Fibroblast of lung (primary cell): Measurements from ENCODE around the gene GUCY2C. TPM values are rescaled to one million over a fixed set of nuclear protein-coding genes. Genes with fewer than 3 reads are reported as not detected.

Experiments used
- DNase-seq, 2 donors: peaks; one replicate each; pipeline versions ENCODE4 v3.0.0 to v3.0.0-alpha.2; 2010; ENCODE audit warnings: low read depth in 2 of 2
- H2AFZ ChIP-seq: 2 replicates; pipeline ENCODE4 v1.5.1; 2012; ENCODE audit warnings: low read length, control low read depth, inconsistent platforms
- H3K27ac ChIP-seq: 2 replicates; pipeline ENCODE4 v1.5.1; 2011; ENCODE audit warnings: low read length, control low read depth; ENCODE audit not compliant: insufficient read depth
- H3K27me3 ChIP-seq: 2 replicates; pipeline ENCODE4 v1.5.1; 2011; ENCODE audit warnings: mild to moderate bottlenecking, low read length; ENCODE audit not compliant: control insufficient read depth, insufficient read depth
- H3K36me3 ChIP-seq: 2 replicates; pipeline ENCODE4 v1.5.1; 2011; ENCODE audit warnings: low read length; ENCODE audit not compliant: control insufficient read depth, insufficient read depth
- H3K4me1 ChIP-seq: 2 replicates; pipeline ENCODE4 v1.5.1; 2011; ENCODE audit warnings: low read length; ENCODE audit not compliant: control insufficient read depth, insufficient read depth; ENCODE audit errors: extremely low read depth
- H3K4me2 ChIP-seq: 2 replicates; pipeline ENCODE4 v1.5.1; 2011; ENCODE audit warnings: low read length, control low read depth; ENCODE audit not compliant: insufficient read depth; ENCODE audit errors: extremely low read depth
- H3K4me3 ChIP-seq, 4 experiments: fragments of 200-600 bp in 1 of 4; sonication (generic) in 1 of 4; replicated peaks in 1 of 4; 2 replicates each; pipeline ENCODE4 v1.5.1; 2011 to 2016; ENCODE audit warnings: low read length in 4 of 4, low read depth in 3 of 4, mild to moderate bottlenecking in 3 of 4, control low read depth in 2 of 4, inconsistent platforms in 1 of 4, mixed read lengths in 1 of 4; ENCODE audit not compliant: insufficient read depth in 1 of 4; ENCODE audit errors: control extremely low read depth in 1 of 4
- H3K79me2 ChIP-seq: 2 replicates; pipeline ENCODE4 v1.5.1; 2012; ENCODE audit warnings: mild to moderate bottlenecking, low read length, inconsistent platforms; ENCODE audit not compliant: control insufficient read depth, insufficient read depth
- H3K9ac ChIP-seq: 2 replicates; pipeline ENCODE4 v1.5.1; 2011; ENCODE audit warnings: mild to moderate bottlenecking, low read length, control low read depth; ENCODE audit not compliant: insufficient read depth
- H3K9me3 ChIP-seq: 2 replicates; pipeline ENCODE4 v1.5.1; 2012; ENCODE audit warnings: low read depth, low read length; ENCODE audit not compliant: control insufficient read depth, insufficient read depth
- H4K20me1 ChIP-seq: 2 replicates; pipeline ENCODE4 v1.5.1; 2011; ENCODE audit warnings: low read length; ENCODE audit not compliant: control insufficient read depth, insufficient read depth; ENCODE audit errors: extremely low read depth
- EZH2 ChIP-seq: IDR thresholded peaks from 2 replicates; pipeline ENCODE4 v1.5.1; 2012; ENCODE audit warnings: low read length, control low read depth, mild to moderate bottlenecking; ENCODE audit errors: missing control alignments
- polyA plus RNA-seq, 2 donors: library from polyadenylated mRNA; depleted of rRNA in 1 of 2; stranded (reverse) in 1 of 2; unstranded in 1 of 2; fragments of >200 nt; gene quantifications; 2 replicates each; pipeline ENCODE4 v1.2.1, GENCODE V29; 2011 to 2012; ENCODE audit warnings: missing spikeins in 1 of 2
- total RNA-seq: library from RNA; depleted of rRNA; stranded (reverse); fragments of >200 nt; gene quantifications from 2 replicates; pipeline ENCODE4 v1.2.1, GENCODE V29; 2014
- TF ChIP-seq, protein P1 (sequence below), 2 donors: IDR thresholded peaks in 1 of 2; conservative IDR thresholded peaks in 1 of 2; 1 replicate in 1 of 2; 2 replicates in 1 of 2; pipeline ENCODE4 v1.5.1; 2011 to 2012; ENCODE audit warnings: low read length in 2 of 2, control low read depth in 1 of 2, inconsistent platforms in 1 of 2, low read depth in 1 of 2, mild to moderate bottlenecking in 1 of 2

GUCY2C gene
- total and polyA plus RNA-seq, 2 donors (not counting 1 experiment from before 2014, with no cell fraction given), result 0.02 TPM; not detected in 1

DNA sequence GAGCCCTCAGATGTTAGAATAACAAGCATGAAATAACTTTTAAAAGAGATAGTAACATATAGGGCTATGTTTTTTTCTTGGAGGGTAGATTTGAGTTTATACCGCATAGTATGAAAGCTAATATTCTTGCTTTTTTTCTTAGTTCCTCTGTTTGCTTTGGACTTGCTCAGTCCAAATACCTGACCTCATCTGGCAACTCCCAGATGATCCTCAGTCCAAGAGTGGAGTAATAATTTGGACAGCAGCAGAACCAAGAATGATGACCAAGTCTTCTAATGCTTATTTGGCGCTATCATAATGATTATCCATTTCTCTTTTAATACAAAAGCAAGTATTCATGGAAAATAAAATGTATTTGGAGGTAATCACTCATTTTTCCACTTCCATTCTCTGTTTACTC is 45.6 kb downstream of the GUCY2C start:
- Histone ChIP-seq H3K9ac (no peak overlapping the region), H3K4me1 (peaks cover 3% of the 10 kb centered on the region), H3K79me2 (no peaks in the 10 kb centered on the region), H2AFZ (no peak overlapping the region), H4K20me1 (no peaks in the 10 kb centered on the region), H3K27ac (no peak overlapping the region), H3K4me2 (no peak overlapping the region), H3K4me3 (no peak overlapping the region), H3K27me3 (no peaks in the 10 kb centered on the region), H3K9me3 (no peaks in the 10 kb centered on the region), H3K36me3 (no peaks in the 10 kb centered on the region)
- no peak for DNase-seq
- no peak for TF ChIP-seq EZH2
- TF ChIP-seq, protein P1, sequence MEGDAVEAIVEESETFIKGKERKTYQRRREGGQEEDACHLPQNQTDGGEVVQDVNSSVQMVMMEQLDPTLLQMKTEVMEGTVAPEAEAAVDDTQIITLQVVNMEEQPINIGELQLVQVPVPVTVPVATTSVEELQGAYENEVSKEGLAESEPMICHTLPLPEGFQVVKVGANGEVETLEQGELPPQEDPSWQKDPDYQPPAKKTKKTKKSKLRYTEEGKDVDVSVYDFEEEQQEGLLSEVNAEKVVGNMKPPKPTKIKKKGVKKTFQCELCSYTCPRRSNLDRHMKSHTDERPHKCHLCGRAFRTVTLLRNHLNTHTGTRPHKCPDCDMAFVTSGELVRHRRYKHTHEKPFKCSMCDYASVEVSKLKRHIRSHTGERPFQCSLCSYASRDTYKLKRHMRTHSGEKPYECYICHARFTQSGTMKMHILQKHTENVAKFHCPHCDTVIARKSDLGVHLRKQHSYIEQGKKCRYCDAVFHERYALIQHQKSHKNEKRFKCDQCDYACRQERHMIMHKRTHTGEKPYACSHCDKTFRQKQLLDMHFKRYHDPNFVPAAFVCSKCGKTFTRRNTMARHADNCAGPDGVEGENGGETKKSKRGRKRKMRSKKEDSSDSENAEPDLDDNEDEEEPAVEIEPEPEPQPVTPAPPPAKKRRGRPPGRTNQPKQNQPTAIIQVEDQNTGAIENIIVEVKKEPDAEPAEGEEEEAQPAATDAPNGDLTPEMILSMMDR (conservative IDR thresholded peaks at IDR 0.05 in 1 of 2, IDR thresholded peaks at IDR 0.05 in 1 of 2; ENCODE audit: low read depth in 1 of 2, low read length in 2 of 2), result no peak

DNA sequence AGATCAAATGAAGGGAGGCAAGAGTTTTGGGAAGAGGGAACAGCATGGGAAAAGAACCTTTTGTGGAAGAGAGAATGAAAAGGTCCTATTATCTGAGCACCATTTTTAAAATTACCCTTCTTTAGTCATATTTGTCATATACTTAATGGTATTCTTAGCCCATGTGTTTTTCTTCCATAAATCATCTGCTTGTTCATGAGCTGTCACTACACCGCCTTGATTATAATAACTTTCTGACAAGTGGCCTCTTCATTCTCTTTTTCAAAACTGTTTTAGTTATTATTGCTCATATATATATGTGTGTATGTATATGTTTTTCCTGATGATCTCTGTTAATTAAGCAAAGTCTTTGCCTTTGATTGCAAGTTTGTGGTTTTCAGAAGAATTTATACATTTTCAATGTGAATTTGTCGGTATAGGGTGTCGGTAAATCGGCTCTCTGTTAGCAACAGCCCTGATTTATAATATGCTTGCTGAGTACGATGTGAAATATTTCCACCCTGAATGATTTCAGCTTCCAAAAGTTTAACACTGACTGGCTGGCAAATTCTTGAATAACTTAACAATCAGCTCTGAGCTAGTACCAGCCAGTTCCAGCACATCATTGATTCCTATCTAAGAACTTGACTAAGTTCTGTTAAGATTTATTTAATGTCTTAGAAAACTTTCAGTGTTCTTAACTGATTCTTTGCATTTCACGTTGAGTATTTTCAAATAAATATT is 49.2 kb downstream of the GUCY2C start:
- H4K20me1 ChIP-seq, result no peaks in the 10 kb centered on the region
- H3K9ac ChIP-seq, result no peak overlapping the region
- H2AFZ ChIP-seq, result no peak overlapping the region
- no peak for TF ChIP-seq EZH2
- TF ChIP-seq, protein P1 (conservative IDR thresholded peaks at IDR 0.05 in 1 of 2, IDR thresholded peaks at IDR 0.05 in 1 of 2; ENCODE audit: low read depth in 1 of 2, low read length in 2 of 2), result no peak
- H3K27me3 ChIP-seq, result no peaks in the 10 kb centered on the region
- DNase-seq, result no peak
- H3K4me1 ChIP-seq, result no peaks in the 10 kb centered on the region
- H3K4me3 ChIP-seq, result no peak overlapping the region
- no peaks in the 10 kb centered on the region for H3K9me3 ChIP-seq
- H3K27ac ChIP-seq, result no peak overlapping the region
- no peaks in the 10 kb centered on the region for H3K36me3 ChIP-seq
- H3K4me2 ChIP-seq, result no peak overlapping the region
- no peaks in the 10 kb centered on the region for H3K79me2 ChIP-seq

DNA sequence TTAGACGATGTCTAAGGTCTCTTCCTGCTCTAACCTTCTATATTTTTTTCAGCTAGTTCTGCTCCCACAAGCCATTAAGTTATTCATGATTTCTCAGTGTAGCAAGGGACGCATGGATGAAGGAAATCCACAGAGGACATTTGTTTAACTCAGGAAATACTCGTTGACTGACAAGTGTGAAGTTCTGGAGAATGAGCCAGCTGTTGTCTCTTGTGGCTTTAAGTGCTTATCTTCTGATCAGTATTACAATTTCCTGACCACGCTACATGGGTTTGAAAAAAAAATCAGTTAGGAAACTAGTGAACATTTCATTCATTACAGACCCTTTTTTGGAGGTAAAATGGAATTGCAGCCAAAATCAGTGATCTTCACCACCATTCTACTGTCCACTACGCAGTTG is 53.1 kb downstream of the GUCY2C start:
- Histone ChIP-seq H3K9me3 (no peaks in the 10 kb centered on the region), H3K27me3 (no peaks in the 10 kb centered on the region), H3K79me2 (no peaks in the 10 kb centered on the region), H3K9ac (no peak overlapping the region), H2AFZ (peak overlapping the region; percentile 57), H3K36me3 (no peaks in the 10 kb centered on the region), H4K20me1 (no peaks in the 10 kb centered on the region), H3K4me1 (no peaks in the 10 kb centered on the region), H3K4me3 (no peak overlapping the region), H3K27ac (no peak overlapping the region), H3K4me2 (peak overlapping the region; percentile 15)
- no peak for DNase-seq
- TF ChIP-seq EZH2, result no peak
- TF ChIP-seq, protein P1 (conservative IDR thresholded peaks at IDR 0.05 in 1 of 2, IDR thresholded peaks at IDR 0.05 in 1 of 2; ENCODE audit: low read depth in 1 of 2, low read length in 2 of 2), result no peak
